HCT116 (cell line): ENCODE results near the gene MROH8. TPM values are rescaled to one million over a fixed set of nuclear protein-coding genes. Genes with fewer than 3 reads are reported as not detected.

Experiments used
- ATAC-seq: fragments of 200-7000 bp; cut with Tn5 transposase; 2 replicates; pipeline ENCODE4 v1.9.1; 2020; ENCODE audit warnings: mild to moderate bottlenecking, moderate library complexity
- BruUV-seq: library from RNA; stranded (reverse); fragments of 400-500 nt; replicated peaks from 2 replicates; lab custom pipeline; 2021; lab: Mats Ljungman, UMichigan
- CTCF ChIA-PET: fragments of 300-600 bp; sonication (Branson Sonifier 250); formaldehyde crosslinking; loops from one replicate; lab custom pipeline; 2021; ENCODE audit warnings: antibody characterized with exemption; lab: Charles Lee
- POLR2A ChIA-PET: fragments of 300-600, 350-600 bp; sonication (Branson Sonifier 250); formaldehyde crosslinking; loops from one replicate; lab custom pipeline; 2021; ENCODE audit warnings: antibody characterized with exemption; lab: Charles Lee
- RAD21 ChIA-PET, 2 experiments: fragments of 300-600 bp; sonication (Branson Sonifier 250); formaldehyde crosslinking; loops; one replicate each; lab custom pipeline; 2023; ENCODE audit warnings: low total read pairs in 2 of 2; ENCODE audit not compliant: uncharacterized antibody in 2 of 2, unreplicated experiment in 2 of 2, low non-redundant PET in 1 of 2; lab: Charles Lee
- DNase-seq: peaks from one replicate; pipeline ENCODE4 v3.0.0-alpha.2; 2010; ENCODE audit warnings: low read depth, low spot score
- H2AFZ ChIP-seq: fragments of 200-600 bp; shearing (Covaris generic), sonication (generic); 2 replicates; pipeline ENCODE4 v1.6.1; 2017; ENCODE audit warnings: low read depth, mixed run types, mixed read lengths, antibody characterized with exemption, low read length; ENCODE audit not compliant: poor library complexity, severe bottlenecking
- H3K27ac ChIP-seq: 2 replicates; pipeline ENCODE4 v1.5.1; 2012; ENCODE audit warnings: low read depth, low read length
- H3K27me3 ChIP-seq: fragments of 200-600 bp; sonication (generic); 2 replicates; pipeline ENCODE4 v1.6.1; 2016; ENCODE audit warnings: mixed run types, low read length, mixed read lengths; ENCODE audit not compliant: insufficient read depth
- H3K36me3 ChIP-seq, 2 experiments: fragments of 200-500 bp in 1 of 2; fragments of 200-600 bp in 1 of 2; sonication (Bioruptor generic) in 1 of 2; sonication (generic) in 1 of 2; 2 replicates each; pipeline versions ENCODE4 v1.5.1 to v1.6.1; 2014 to 2016; ENCODE audit warnings: low read length in 2 of 2, inconsistent platforms in 1 of 2, mixed read lengths in 1 of 2, mixed run types in 1 of 2; ENCODE audit not compliant: insufficient read depth in 2 of 2, control insufficient read depth in 1 of 2
- H3K4me1 ChIP-seq, 2 experiments: fragments of 200-600 bp in 1 of 2; sonication (generic) in 1 of 2; 2 replicates each; pipeline versions ENCODE4 v1.5.1 to v1.6.1; 2012 to 2017; ENCODE audit warnings: low read length in 2 of 2, inconsistent platforms in 1 of 2, mild to moderate bottlenecking in 1 of 2, mixed read lengths in 1 of 2, mixed run types in 1 of 2, moderate library complexity in 1 of 2; ENCODE audit not compliant: insufficient read depth in 2 of 2, control insufficient read depth in 1 of 2
- H3K4me2 ChIP-seq: fragments of 200-600 bp; sonication (generic); 2 replicates; pipeline ENCODE4 v1.6.1; 2017; ENCODE audit warnings: mixed run types, low read length, mixed read lengths
- H3K4me3 ChIP-seq, 2 experiments: fragments of 200-600 bp in 1 of 2; sonication (generic) in 1 of 2; replicated peaks in 1 of 2; 2 replicates each; pipeline ENCODE4 v1.5.1; 2011 to 2016; ENCODE audit warnings: low read length in 2 of 2, control low read depth in 1 of 2, low read depth in 1 of 2, mild to moderate bottlenecking in 1 of 2, mixed read lengths in 1 of 2, mixed run types in 1 of 2
- H3K79me2 ChIP-seq: fragments of 200-600 bp; sonication (generic); 2 replicates; pipeline ENCODE4 v1.6.1; 2017; ENCODE audit warnings: mild to moderate bottlenecking, mixed run types, low read length, moderate library complexity, mixed read lengths; ENCODE audit not compliant: insufficient read depth
- H3K9ac ChIP-seq: fragments of 200-600 bp; sonication (generic); 2 replicates; pipeline ENCODE4 v1.6.1; 2016; ENCODE audit warnings: low read length, mixed read lengths
- H3K9me2 ChIP-seq: fragments of 200-600 bp; sonication (generic), shearing (Covaris generic); 2 replicates; pipeline ENCODE4 v1.6.1; 2017; ENCODE audit warnings: mixed run types, mild to moderate bottlenecking, moderate library complexity; ENCODE audit not compliant: insufficient read depth
- H3K9me3 ChIP-seq, 2 experiments: fragments of 200-500 bp in 1 of 2; fragments of 200-600 bp in 1 of 2; sonication (Bioruptor generic) in 1 of 2; sonication (generic) in 1 of 2; 2 replicates each; pipeline ENCODE4 v1.6.1; 2014 to 2017; ENCODE audit warnings: low read length in 2 of 2, mixed read lengths in 2 of 2, inconsistent platforms in 1 of 2, low read depth in 1 of 2, mild to moderate bottlenecking in 1 of 2, mixed run types in 1 of 2, moderate library complexity in 1 of 2; ENCODE audit not compliant: control insufficient read depth in 1 of 2, insufficient read depth in 1 of 2
- H4K20me1 ChIP-seq: fragments of 200-600 bp; sonication (generic), shearing (Covaris generic); 2 replicates; pipeline ENCODE4 v1.6.1; 2017; ENCODE audit warnings: mixed run types, mild to moderate bottlenecking, moderate library complexity; ENCODE audit not compliant: insufficient read depth
- ATF3 ChIP-seq: IDR thresholded peaks from 2 replicates; pipeline ENCODE4 v1.6.1; 2012
- EGR1 ChIP-seq: IDR thresholded peaks from 2 replicates; pipeline ENCODE4 v1.6.1; 2012; ENCODE audit warnings: low read depth
- ELF1 ChIP-seq: IDR thresholded peaks from 2 replicates; pipeline ENCODE4 v1.6.1; 2012; ENCODE audit warnings: low read depth, borderline replicate concordance
- EZH2 ChIP-seq: fragments of 200-600 bp; sonication (generic); IDR thresholded peaks from 2 replicates; pipeline ENCODE4 v1.6.1; 2017; ENCODE audit warnings: antibody characterized with exemption, mixed run types
- EZH2phosphoT487 ChIP-seq: fragments of 200-600 bp; IDR thresholded peaks from 2 replicates; pipeline ENCODE4 v1.6.1; 2018; ENCODE audit warnings: antibody characterized with exemption, borderline replicate concordance
- FOSL1 ChIP-seq: IDR thresholded peaks from 2 replicates; pipeline ENCODE4 v1.6.1; 2012; ENCODE audit warnings: low read depth
- MAX ChIP-seq: IDR thresholded peaks from 2 replicates; pipeline ENCODE4 v1.6.1; 2012
- POLR2A ChIP-seq: IDR thresholded peaks from 2 replicates; pipeline ENCODE4 v1.7.0; 2011; ENCODE audit warnings: borderline replicate concordance; ENCODE audit not compliant: insufficient read depth, insufficient read length; ENCODE audit errors: extremely low read depth
- POLR2AphosphoS5 ChIP-seq: IDR thresholded peaks from 2 replicates; pipeline ENCODE4 v1.6.1; 2011; ENCODE audit warnings: mild to moderate bottlenecking, low read depth, low read length, moderate library complexity
- SIN3A ChIP-seq: IDR thresholded peaks from 2 replicates; pipeline ENCODE4 v1.6.1; 2012; ENCODE audit warnings: low read depth
- SP1 ChIP-seq: IDR thresholded peaks from 2 replicates; pipeline ENCODE4 v1.6.1; 2012; ENCODE audit warnings: low read depth
- SRF ChIP-seq: IDR thresholded peaks from 2 replicates; pipeline ENCODE4 v1.6.1; 2012; ENCODE audit warnings: low read depth
- TCF7L2 ChIP-seq: IDR thresholded peaks from 2 replicates; pipeline ENCODE4 v1.7.0; 2011; ENCODE audit warnings: borderline replicate concordance, inconsistent platforms; ENCODE audit not compliant: insufficient read depth, insufficient read length; ENCODE audit errors: extremely low read depth
- YY1 ChIP-seq: IDR thresholded peaks from 2 replicates; pipeline ENCODE4 v1.6.1; 2011; ENCODE audit warnings: low read length, low read depth, moderate library complexity, mild to moderate bottlenecking; ENCODE audit not compliant: insufficient replicate concordance; ENCODE audit errors: extremely low read depth
- ZBTB33 ChIP-seq: IDR thresholded peaks from 2 replicates; pipeline ENCODE4 v1.6.1; 2011; ENCODE audit warnings: mild to moderate bottlenecking, low read length, moderate library complexity; ENCODE audit not compliant: insufficient replicate concordance; ENCODE audit errors: extremely low read depth
- ZNF274 ChIP-seq: fragments of 200-500 bp; sonication (Bioruptor generic); IDR thresholded peaks from 2 replicates; pipeline ENCODE4 v1.6.1; 2014; ENCODE audit warnings: mild to moderate bottlenecking, low read depth, low read length, inconsistent platforms
- intact Hi-C: fragments of 100-400 bp; cut with micrococcal nuclease; formaldehyde crosslinking; loops from 2 replicates; pipeline ENCODE4 v1.10.0; 2022
- total RNA-seq: library from RNA; stranded (reverse); gene quantifications from one replicate; pipeline ENCODE4 v1.2.1, GENCODE V29; 2021; ENCODE audit not compliant: unreplicated experiment

MROH8 gene
- total RNA-seq, 1 experiment from 2014 or later: 0.79 TPM

GRCh38 chr20:37123441-37123840 lies 55.9 kb downstream of the MROH8 start:
- no peak for ATAC-seq
- Histone ChIP-seq H4K20me1 (no peaks in the 10 kb centered on the region), H3K4me2 (no peak overlapping the region), H3K9me3 (no peaks in the 10 kb centered on the region), H3K27ac (no peak overlapping the region), H3K9ac (no peak overlapping the region), H3K9me2 (no peaks in the 10 kb centered on the region)
- ChIA-PET CTCF (no interaction called here), POLR2A (no interaction called here)
- no peak for DNase-seq
- intact Hi-C loops: no loop called here
- no TSS peak for BruUV-seq
- no peak for TF ChIP-seq ELF1
- no peak for TF ChIP-seq ATF3
- TF ChIP-seq ZNF274: no peak
- no peak for TF ChIP-seq EZH2
- no peak for TF ChIP-seq POLR2AphosphoS5
- TF ChIP-seq, all 23 proteins: peak for 0
- Histone ChIP-seq H3K79me2 (no peaks in the 10 kb centered on the region), H3K4me1 (no peaks in the 10 kb centered on the region), H3K27me3 (no peaks in the 10 kb centered on the region), H2AFZ (no peak overlapping the region), H3K36me3 (no peaks in the 10 kb centered on the region), H3K4me3 (no peak overlapping the region)
- RAD21 ChIA-PET: no interaction called here

GRCh38 chr20:37120497-37120896 lies 58.9 kb downstream of the MROH8 start:
- H3K4me3 ChIP-seq: no peak overlapping the region
- no peaks in the 10 kb centered on the region for H3K9me2 ChIP-seq
- no peaks in the 10 kb centered on the region for H3K4me1 ChIP-seq
- no TSS peak for BruUV-seq
- no peaks in the 10 kb centered on the region for H3K27me3 ChIP-seq
- H3K4me2 ChIP-seq: no peak overlapping the region
- no peak overlapping the region for H2AFZ ChIP-seq
- no peaks in the 10 kb centered on the region for H4K20me1 ChIP-seq
- ATAC-seq: no peak
- intact Hi-C loops: no loop called here
- CTCF ChIA-PET: no interaction called here
- no peak overlapping the region for H3K9ac ChIP-seq
- RAD21 ChIA-PET: no interaction called here
- no peaks in the 10 kb centered on the region for H3K79me2 ChIP-seq
- POLR2A ChIA-PET: no interaction called here
- H3K27ac ChIP-seq: no peak overlapping the region
- DNase-seq: no peak
- H3K9me3 ChIP-seq: no peaks in the 10 kb centered on the region
- no peaks in the 10 kb centered on the region for H3K36me3 ChIP-seq
- no peak for TF ChIP-seq MAX
- TF ChIP-seq SP1: no peak
- TF ChIP-seq YY1: no peak
- TF ChIP-seq EGR1: no peak
- TF ChIP-seq ATF3: no peak
- TF ChIP-seq ZBTB33: no peak
- no peak for TF ChIP-seq ELF1
- no peak for TF ChIP-seq SIN3A
- no peak for TF ChIP-seq SRF
- TF ChIP-seq POLR2AphosphoS5: no peak
- TF ChIP-seq POLR2A: no peak
- TF ChIP-seq EZH2phosphoT487: no peak
- no peak for TF ChIP-seq TCF7L2
- TF ChIP-seq EZH2: no peak
- TF ChIP-seq FOSL1: no peak
